HepG2 (cell line): ENCODE measurements around the gene PRPF38A. TPM values are rescaled to one million over a fixed set of nuclear protein-coding genes. Genes with fewer than 3 reads are reported as not detected.
A peak's percentile ranks its signal among the peaks of the same experiment; 100 is the strongest.

ENCODE experiments used
- ATAC-seq: fragments of 200-7000 bp; cut with Tn5 transposase; 3 replicates; pipeline ENCODE4 v1.9.1; 2020; ENCODE audit warnings: mild to moderate bottlenecking, moderate library complexity
- BruUV-seq: library from RNA; stranded (reverse); fragments of 400-500 nt; replicated peaks from 2 replicates; lab custom pipeline; 2021; lab: Mats Ljungman, UMichigan
- CTCF ChIA-PET: fragments of 300-600 bp; formaldehyde crosslinking; extraction: SDS; loops from one replicate; lab custom pipeline; 2021; ENCODE audit warnings: low total read pairs, inconsistent platforms, low intra/inter-chr PET ratio; lab: Yijun Ruan, JAX
- POLR2A ChIA-PET: fragments of 350-600 bp; sonication (Branson Sonifier 250); formaldehyde crosslinking; loops from one replicate; lab custom pipeline; 2020; ENCODE audit warnings: antibody characterized with exemption, inconsistent platforms; lab: Yijun Ruan, JAX
- DNase-seq: peaks from one replicate; pipeline ENCODE4 v3.0.0-alpha.2; 2015; ENCODE audit warnings: low spot score
- FAIRE-seq: peaks from 3 replicates; lab custom pipeline; 2011; peaks lifted over from hg19 to GRCh38; lab: Jason Lieb, UNC
- H2AFZ ChIP-seq: one replicate; pipeline ENCODE4 v1.6.1; 2011; ENCODE audit warnings: low read length, inconsistent platforms
- H3K27ac ChIP-seq: fragments of 300-600 bp; 3 replicates; pipeline ENCODE4 v1.8.0; 2011; ENCODE audit warnings: mixed run types, mild to moderate bottlenecking, mixed read lengths, low read length, inconsistent platforms; ENCODE audit not compliant: insufficient read depth; ENCODE audit errors: extremely low read length
- H3K27me3 ChIP-seq, 2 experiments: fragments of 200-600 bp in 1 of 2; 2 replicates in 1 of 2; 3 replicates in 1 of 2; pipeline versions ENCODE4 v1.6.0 to v1.8.0; 2011; ENCODE audit warnings: low read length in 2 of 2, mild to moderate bottlenecking in 2 of 2, moderate library complexity in 2 of 2, inconsistent platforms in 1 of 2; ENCODE audit not compliant: insufficient read depth in 2 of 2, control insufficient read depth in 1 of 2
- H3K36me3 ChIP-seq, 2 experiments: fragments of 200-600 bp in 1 of 2; replicated peaks in 1 of 2; 2 replicates in 1 of 2; 3 replicates in 1 of 2; pipeline versions ENCODE4 v1.5.1 to v1.8.0; 2011; ENCODE audit warnings: low read length in 2 of 2, inconsistent platforms in 1 of 2; ENCODE audit not compliant: insufficient read depth in 2 of 2, control insufficient read depth in 1 of 2
- H3K4me1 ChIP-seq: 2 replicates; pipeline ENCODE4 v1.5.1; 2012; ENCODE audit warnings: low read length, inconsistent platforms; ENCODE audit not compliant: insufficient read depth
- H3K4me2 ChIP-seq: 2 replicates; pipeline ENCODE4 v1.6.0; 2011; ENCODE audit warnings: low read depth, low read length, inconsistent platforms
- H3K4me3 ChIP-seq, 3 experiments: fragments of 200-600 bp in 1 of 3; sonication (generic), shearing (Covaris generic) in 1 of 3; replicated peaks in 1 of 3; 2 replicates each; pipeline ENCODE4 v1.5.1; 2011 to 2016; ENCODE audit warnings: low read length in 3 of 3, inconsistent platforms in 2 of 3, low read depth in 2 of 3, mild to moderate bottlenecking in 2 of 3, control low read depth in 1 of 3, mixed read lengths in 1 of 3; ENCODE audit not compliant: insufficient read depth in 1 of 3
- H3K79me2 ChIP-seq: one replicate; pipeline ENCODE4 v1.6.1; 2011; ENCODE audit warnings: low read length, inconsistent platforms; ENCODE audit not compliant: insufficient read depth
- H3K9ac ChIP-seq: 2 replicates; pipeline ENCODE4 v1.6.0; 2011; ENCODE audit warnings: mild to moderate bottlenecking, low read depth, low read length, inconsistent platforms; ENCODE audit not compliant: insufficient read depth
- H3K9me3 ChIP-seq: 2 replicates; pipeline ENCODE4 v1.5.1; 2012; ENCODE audit warnings: mild to moderate bottlenecking, low read length
- H4K20me1 ChIP-seq: 2 replicates; pipeline ENCODE4 v1.6.0; 2011; ENCODE audit warnings: inconsistent platforms, mild to moderate bottlenecking, low read length, moderate library complexity; ENCODE audit not compliant: insufficient read depth
- CHD4 ChIP-seq: fragments of 200-600 bp; sonication (generic); IDR thresholded peaks from 2 replicates; pipeline ENCODE4 v1.7.0; 2017; ENCODE audit warnings: mild to moderate bottlenecking, low read length, borderline replicate concordance
- GLI4 ChIP-seq: sonication (generic); formaldehyde crosslinking; IDR thresholded peaks from 2 replicates; pipeline ENCODE4 v1.5.1; 2020; ENCODE audit warnings: missing genetic modification reagents, mild to moderate bottlenecking, moderate library complexity, borderline replicate concordance
- HMG20A ChIP-seq: IDR thresholded peaks from 2 replicates; pipeline ENCODE4 v1.6.1; 2016; ENCODE audit warnings: borderline replicate concordance
- NR2F1 ChIP-seq, 2 experiments: fragments of 450-650 bp in 1 of 2; formaldehyde crosslinking in 1 of 2; IDR thresholded peaks; 2 replicates each; pipeline versions ENCODE4 v1.5.0 to v1.6.1; 2016 to 2020; ENCODE audit warnings: mild to moderate bottlenecking in 1 of 2, missing compliant biosample characterization in 1 of 2, missing genetic modification reagents in 1 of 2, moderate library complexity in 1 of 2
- RBFOX2 ChIP-seq: fragments of 200-400 bp; formaldehyde crosslinking; IDR thresholded peaks from 2 replicates; pipeline ENCODE4 v1.6.1; 2017; ENCODE audit warnings: low read depth, mild to moderate bottlenecking, low read length
- TARDBP ChIP-seq: sonication (generic); formaldehyde crosslinking; IDR thresholded peaks from 2 replicates; pipeline ENCODE4 v1.8.0; 2022; ENCODE audit warnings: mild to moderate bottlenecking, missing genetic modification reagents
- ZBTB21 ChIP-seq: sonication (generic); formaldehyde crosslinking; IDR thresholded peaks from 2 replicates; pipeline ENCODE4 v1.4.0; 2020; ENCODE audit warnings: missing genetic modification reagents
- ZNF34 ChIP-seq: sonication (generic); formaldehyde crosslinking; IDR thresholded peaks from 2 replicates; pipeline ENCODE4 v1.4.0; 2020; ENCODE audit warnings: mild to moderate bottlenecking, missing genetic modification reagents, borderline replicate concordance
- ZNF468 ChIP-seq: sonication (generic); formaldehyde crosslinking; IDR thresholded peaks from 2 replicates; pipeline ENCODE4 v1.8.0; 2022; ENCODE audit warnings: mild to moderate bottlenecking, moderate library complexity, missing genetic modification reagents
- WGBS: methylation state at CpG from one replicate; pipeline ENCODE4 v1.1.6; 2017; ENCODE audit warnings: low lambda C conversion rate; 5-methylcytosine and 5-hydroxymethylcytosine counted together
- in situ Hi-C: cut with HindIII; loops from 2 replicates; pipeline ENCODE4 v1.10.0; 2017; ENCODE audit warnings: low pct_unique_long_range_greater_than_20kb; ENCODE audit not compliant: extremely low pct_ligation_motif_present
- intact Hi-C: fragments of 100-400 bp; cut with micrococcal nuclease; formaldehyde crosslinking; loops from one replicate; pipeline ENCODE4 v1.10.0; 2022; ENCODE audit not compliant: unreplicated experiment
- polyA plus RNA-seq, 8 experiments: library from polyadenylated mRNA; depleted of rRNA in 3 of 8; stranded (reverse) in 7 of 8; unstranded in 1 of 8; fragments of >200 nt; fragmentation: Illumina TruSeq in 4 of 8; extraction: Trizol in 4 of 8; gene quantifications; 2 replicates each; pipeline versions ENCODE4 v1.2.1 to v1.2.3, GENCODE V29; 2011 to 2016; ENCODE audit warnings: low read depth in 4 of 8, missing spikeins in 1 of 8, mixed read lengths in 1 of 8; ENCODE audit not compliant: insufficient read depth in 1 of 8
- total RNA-seq, 5 experiments: library from RNA; depleted of rRNA; stranded (reverse); fragments of >200 nt; fragmentation: Illumina TruSeq; extraction: Trizol; gene quantifications; 2 replicates each; pipeline ENCODE4 v1.2.3, GENCODE V29; 2016; ENCODE audit warnings: low read depth in 1 of 5

PRPF38A gene
- total and polyA plus RNA-seq, 2 of the 13 experiments (the other 11 are each of a cell fraction or from before 2014, with no cell fraction given): 18.3 to 45.5 TPM

GRCh38 chr1:52359676-52360594, 44.5 kb upstream of the PRPF38A start:
- Histone ChIP-seq H2AFZ (no peak overlapping the region), H3K9ac (no peak overlapping the region), H3K4me2 (no peak overlapping the region), H3K9me3 (no peaks in the 10 kb centered on the region), H3K27ac (no peak overlapping the region), H3K27me3 (no peaks in the 10 kb centered on the region), H3K4me1 (peaks cover 17% of the 10 kb centered on the region), H3K4me3 (no peak overlapping the region), H3K36me3 (peaks cover 50 to 81% of the 10 kb centered on the region in 2 experiments), H3K79me2 (peaks cover 7% of the 10 kb centered on the region), H4K20me1 (no peaks in the 10 kb centered on the region)
- ChIA-PET CTCF (no interaction called here), POLR2A (no interaction called here)
- no TSS peak for BruUV-seq
- TF ChIP-seq GLI4 (CRISPR knock-in tag) (no peak), RBFOX2 (peak; percentile 47; the same call in 1 of the 2 replicates)
- FAIRE-seq (no peak), ATAC-seq (no peak), DNase-seq (no peak)
- 97% methylated on average over 21 of the region's 24 CpGs for WGBS
- intact Hi-C loops: no loop called here
- in situ Hi-C loops: no loop called here

GRCh38 chr1:52360595-52360968, 43.8 kb upstream of the PRPF38A start:
- DNase-seq (no peak), FAIRE-seq (no peak), ATAC-seq (no peak)
- no TSS peak for BruUV-seq
- no peak overlapping the region for H3K9ac ChIP-seq
- peaks cover 13% of the 10 kb centered on the region for H3K79me2 ChIP-seq
- ChIA-PET CTCF (no interaction called here), POLR2A (no interaction called here)
- 95% methylated on average over 3 of the region's 7 CpGs for WGBS
- H3K36me3 ChIP-seq: peaks cover 43 to 75% of the 10 kb centered on the region in 2 experiments
- H3K4me1 ChIP-seq: peaks cover 20% of the 10 kb centered on the region
- H3K27ac ChIP-seq: no peak overlapping the region
- no peak for TF ChIP-seq TARDBP (CRISPR knock-in tag)
- TF ChIP-seq ZNF34 (CRISPR knock-in tag): no peak
- no peak for TF ChIP-seq NR2F1 (CRISPR knock-in tag; IDR thresholded peaks at IDR 0.05)
- TF ChIP-seq HMG20A (CRISPR knock-in tag): no peak
- no peak for TF ChIP-seq ZBTB21
- TF ChIP-seq CHD4: no peak
- no peak for TF ChIP-seq ZNF468 (CRISPR knock-in tag)
- H3K27me3 ChIP-seq: no peaks in the 10 kb centered on the region; a peak in 1 of 5 replicates
- intact Hi-C loops (no loop called here), in situ Hi-C loops (no loop called here)
- no peaks in the 10 kb centered on the region for H3K9me3 ChIP-seq
- no peaks in the 10 kb centered on the region for H4K20me1 ChIP-seq
- H3K4me3 ChIP-seq: no peak overlapping the region
- no peak overlapping the region for H3K4me2 ChIP-seq
- H2AFZ ChIP-seq: no peak overlapping the region
